T-cell (primary cell): ENCODE data around the gene BCLAF1. TPM values are rescaled to one million over a fixed set of nuclear protein-coding genes. Genes with fewer than 3 reads are reported as not detected.

ENCODE experiments used
- ATAC-seq, 4 experiments: fragments of 200-7000 bp in 3 of 4; fragments of 150-1000 bp in 1 of 4; cut with Tn5 transposase; replicated peaks in 1 of 4; 1 replicate in 3 of 4; 2 replicates in 1 of 4; pipeline ENCODE4 v1.10.0; 2021; ENCODE audit warnings: moderate library complexity in 3 of 4, mild to moderate bottlenecking in 2 of 4, moderate number of reproducible peaks in 1 of 4
- CTCF ChIA-PET, 2 donors: fragments of 300-600 bp; sonication (Branson Sonifier 250); formaldehyde crosslinking; loops; one replicate each; lab custom pipeline; 2022; ENCODE audit warnings: antibody characterized with exemption in 2 of 2; lab: Charles Lee
- POLR2A ChIA-PET, 2 donors: fragments of 300-600 bp; sonication (Branson Sonifier 250); formaldehyde crosslinking; loops; one replicate each; lab custom pipeline; 2022; ENCODE audit warnings: antibody characterized with exemption in 2 of 2; lab: Charles Lee
- DNase-seq, 35 experiments: peaks; one replicate each; pipeline versions ENCODE4 v3.0.0 to v3.0.0-alpha.2; 2013 to 2023
- H3K27ac ChIP-seq: one replicate; pipeline ENCODE4 v1.5.1; 2013; ENCODE audit warnings: low read length
- H3K27me3 ChIP-seq, 2 experiments: replicated peaks in 1 of 2; 1 replicate in 1 of 2; 2 replicates in 1 of 2; pipeline versions ENCODE4 v1.6.1 to v1.7.0; 2013; ENCODE audit warnings: low read length in 1 of 2, mixed read lengths in 1 of 2; ENCODE audit not compliant: control insufficient read depth in 2 of 2, insufficient read depth in 2 of 2; ENCODE audit errors: extremely low read depth in 1 of 2
- H3K36me3 ChIP-seq, 2 donors: 1 replicate in 1 of 2; 2 replicates in 1 of 2; pipeline versions ENCODE4 v1.6.1 to v1.7.0; 2013; ENCODE audit warnings: low read length in 1 of 2; ENCODE audit not compliant: control insufficient read depth in 2 of 2, insufficient read depth in 1 of 2; ENCODE audit errors: extremely low read depth in 1 of 2
- H3K4me1 ChIP-seq, 2 experiments: 1 replicate in 1 of 2; 2 replicates in 1 of 2; pipeline versions ENCODE4 v1.6.1 to v1.7.0; 2013; ENCODE audit warnings: low read length in 2 of 2, mixed read lengths in 1 of 2; ENCODE audit not compliant: insufficient read depth in 2 of 2, control insufficient read depth in 1 of 2; ENCODE audit errors: extremely low read depth in 1 of 2
- H3K4me3 ChIP-seq, 2 donors: 1 replicate in 1 of 2; 2 replicates in 1 of 2; pipeline versions ENCODE4 v1.5.1 to v1.7.0; 2013; ENCODE audit warnings: mild to moderate bottlenecking in 2 of 2, low read length in 1 of 2, moderate library complexity in 1 of 2; ENCODE audit not compliant: control insufficient read depth in 1 of 2; ENCODE audit errors: extremely low read depth in 1 of 2
- H3K9me3 ChIP-seq: 2 replicates; pipeline ENCODE4 v1.7.0; 2013
- H3K27ac Mint-ChIP-seq, 2 donors: one replicate each; pipeline ENCODE4 v1.8.0; 2020 to 2021; ENCODE audit warnings: mild to moderate bottlenecking in 2 of 2, mixed read lengths in 2 of 2
- H3K27me3 Mint-ChIP-seq, 2 donors: one replicate each; pipeline ENCODE4 v1.8.0; 2021 to 2022; ENCODE audit warnings: mixed read lengths in 2 of 2
- H3K36me3 Mint-ChIP-seq: one replicate; pipeline ENCODE4 v1.8.0; 2021; ENCODE audit warnings: mixed read lengths
- H3K4me1 Mint-ChIP-seq, 3 donors: one replicate each; pipeline ENCODE4 v1.8.0; 2020 to 2022; ENCODE audit warnings: mixed read lengths in 3 of 3, mild to moderate bottlenecking in 1 of 3
- H3K4me3 Mint-ChIP-seq, 3 donors: one replicate each; pipeline ENCODE4 v1.8.0; 2020 to 2022; ENCODE audit warnings: mild to moderate bottlenecking in 3 of 3, mixed read lengths in 3 of 3, moderate library complexity in 3 of 3
- H3K9me3 Mint-ChIP-seq, 3 donors: one replicate each; pipeline ENCODE4 v1.8.0; 2020 to 2022; ENCODE audit warnings: mixed read lengths in 3 of 3
- WGBS: methylation state at CpG from one replicate; pipeline ENCODE4 v1.1.5; 2013; ENCODE audit warnings: missing lambda C conversion rate; ENCODE audit not compliant: insufficient coverage; 5-methylcytosine and 5-hydroxymethylcytosine counted together
- total RNA-seq, 35 experiments: library from RNA in 6 of 35; stranded (reverse) in 6 of 35; fragments of 120-200 nt in 1 of 35; gene quantifications; one replicate each; pipeline versions ENCODE4 v1.2.1 to v1.2.4 and lab custom pipeline; 2013 to 2026

BCLAF1 gene
- total RNA-seq, 5 donors from 2014 or later (not counting 1 experiment from before 2014, with no cell fraction given), result 155 to 435 (median 171) TPM

GRCh38 chr6:136232701-136233100, 56.9 kb downstream of the BCLAF1 start:
- ChIA-PET CTCF (interaction anchor here (0.6 kb wide), 2 partner anchors 398 to 543 kb away, joined by 3 to 6 read pairs; no protein-coding TSS in a partner anchor), POLR2A (no interaction called here)
- no CpG with 5 or more reads among the region's 1 CpG for WGBS
- H3K27me3 ChIP-seq, result no peaks in the 10 kb centered on the region
- peaks cover 0 to 8% of the 10 kb centered on the region in 2 experiments for H3K4me1 ChIP-seq
- H3K27ac ChIP-seq, result no peak overlapping the region
- no peaks in the 10 kb centered on the region for H3K36me3 ChIP-seq
- H3K4me3 Mint-ChIP-seq, result no peak overlapping the region
- no peaks in the 10 kb centered on the region for H3K9me3 ChIP-seq
- ATAC-seq (no peak), DNase-seq (no peak)
- H3K36me3 Mint-ChIP-seq, result peaks cover 3% of the 10 kb centered on the region
- no peaks in the 10 kb centered on the region for H3K27me3 Mint-ChIP-seq
- H3K4me1 Mint-ChIP-seq, result peaks cover 9 to 14% (median 14%) of the 10 kb centered on the region in 3 donors
- no peak overlapping the region for H3K4me3 ChIP-seq
- no peak overlapping the region for H3K27ac Mint-ChIP-seq
- no peaks in the 10 kb centered on the region for H3K9me3 Mint-ChIP-seq

GRCh38 chr6:136230219-136230853, 59.3 kb downstream of the BCLAF1 start:
- WGBS, result no CpG with 5 or more reads among the region's 2 CpGs
- DNase-seq, result no peak
- Histone ChIP-seq H3K4me3 (no peak overlapping the region), H3K27ac (no peak overlapping the region), H3K36me3 (no peaks in the 10 kb centered on the region), H3K9me3 (no peaks in the 10 kb centered on the region), H3K4me1 (no peaks in the 10 kb centered on the region), H3K27me3 (no peaks in the 10 kb centered on the region)
- Mint-ChIP-seq H3K27me3 (no peaks in the 10 kb centered on the region), H3K4me3 (no peak overlapping the region), H3K36me3 (no peaks in the 10 kb centered on the region), H3K27ac (no peak overlapping the region), H3K4me1 (peaks cover 0 to 6% (median 3%) of the 10 kb centered on the region in 3 donors), H3K9me3 (no peaks in the 10 kb centered on the region)
- ChIA-PET POLR2A (interaction anchor here in 1 of 2 donors (0.7 kb wide), 1 partner anchor 776 kb away, joined by 3 read pairs; no protein-coding TSS in a partner anchor), CTCF (interaction anchor here (0.6 to 0.7 kb wide), 4 partner anchors 29 to 553 kb away, joined by 3 to 8 read pairs (median 7); no protein-coding TSS in a partner anchor)
- ATAC-seq, result no peak

- Mint-ChIP-seq H3K36me3 (no peaks in the 10 kb centered on the region), H3K9me3 (no peaks in the 10 kb centered on the region), H3K4me1 (peaks cover 0 to 6% (median 3%) of the 10 kb centered on the region in 3 donors), H3K27me3 (no peaks in the 10 kb centered on the region), H3K4me3 (no peak overlapping the region), H3K27ac (no peak overlapping the region)
- ChIA-PET POLR2A (no interaction called here), CTCF (no interaction called here)
- Histone ChIP-seq H3K36me3 (no peaks in the 10 kb centered on the region), H3K27me3 (no peaks in the 10 kb centered on the region), H3K9me3 (no peaks in the 10 kb centered on the region), H3K4me3 (no peak overlapping the region), H3K27ac (no peak overlapping the region), H3K4me1 (no peaks in the 10 kb centered on the region)
- no CpG with 5 or more reads among the region's 2 CpGs for WGBS
- ATAC-seq (no peak), DNase-seq (no peak)
Observed at GRCh38 chr6:136228814-136229213, 60.8 kb downstream of the BCLAF1 start.

GRCh38 chr6:136226674-136227377, 62.8 kb downstream of the BCLAF1 start:
- H3K9me3 ChIP-seq, result no peaks in the 10 kb centered on the region
- H3K36me3 ChIP-seq, result no peaks in the 10 kb centered on the region
- H3K36me3 Mint-ChIP-seq, result no peaks in the 10 kb centered on the region
- 93% methylated on average over 3 of the region's 4 CpGs for WGBS
- H3K9me3 Mint-ChIP-seq, result no peaks in the 10 kb centered on the region
- ChIA-PET POLR2A (interaction anchor here in 1 of 2 donors (0.6 kb wide), 1 partner anchor 11 kb away, joined by 4 read pairs; no protein-coding TSS in a partner anchor), CTCF (interaction anchor here (0.6 to 2.4 kb wide), 55 partner anchors 8 to 1536 kb away, joined by 3 to 28 read pairs (median 5); partner anchors contain the start of genes AHI1 (in 1 of the 2) and MTFR2 (in 1 of the 2))
- peaks cover 0 to 6% (median 3%) of the 10 kb centered on the region in 3 donors for H3K4me1 Mint-ChIP-seq
- H3K27ac Mint-ChIP-seq, result no peak overlapping the region
- no peak overlapping the region for H3K4me3 ChIP-seq
- peak overlapping the region; percentile 48 to 54 (median 53) for H3K4me3 Mint-ChIP-seq
- H3K27me3 Mint-ChIP-seq, result no peaks in the 10 kb centered on the region
- ATAC-seq (peak in 3 of 4 experiments; percentile 29 to 36 (median 30)), DNase-seq (peak in 1 of 35 experiments; percentile 4)
- no peak overlapping the region for H3K27ac ChIP-seq
- no peaks in the 10 kb centered on the region for H3K27me3 ChIP-seq
- no peaks in the 10 kb centered on the region for H3K4me1 ChIP-seq

- H3K9me3 Mint-ChIP-seq, result no peaks in the 10 kb centered on the region
- Histone ChIP-seq H3K4me3 (no peak overlapping the region), H3K36me3 (no peaks in the 10 kb centered on the region), H3K27me3 (no peaks in the 10 kb centered on the region), H3K4me1 (no peaks in the 10 kb centered on the region), H3K9me3 (no peaks in the 10 kb centered on the region), H3K27ac (no peak overlapping the region)
- H3K27ac Mint-ChIP-seq, result no peak overlapping the region
- peaks cover 0 to 6% (median 3%) of the 10 kb centered on the region in 3 donors for H3K4me1 Mint-ChIP-seq
- H3K27me3 Mint-ChIP-seq, result no peaks in the 10 kb centered on the region
- peak overlapping the region; percentile 48 to 54 (median 53) for H3K4me3 Mint-ChIP-seq
- ATAC-seq (peak; percentile 82 to 88 (median 84)), DNase-seq (peak; percentile 4 to 76 (median 41))
- 92% methylated on average over 2 of the region's 12 CpGs for WGBS
- ChIA-PET CTCF (interaction anchor here (0.6 to 2.4 kb wide), 50 partner anchors 9 to 1535 kb away, joined by 3 to 28 read pairs (median 5); partner anchors contain the start of genes AHI1 (in 1 of the 2) and MTFR2 (in 1 of the 2)), POLR2A (no interaction called here)
- H3K36me3 Mint-ChIP-seq, result no peaks in the 10 kb centered on the region
Observed at GRCh38 chr6:136226027-136226673, 63.5 kb downstream of the BCLAF1 start.

- Mint-ChIP-seq H3K27me3 (no peaks in the 10 kb centered on the region), H3K4me1 (peaks cover 0 to 6% (median 3%) of the 10 kb centered on the region in 3 donors), H3K9me3 (peaks cover 0 to under 1% (median under 1%) of the 10 kb centered on the region in 3 donors), H3K36me3 (no peaks in the 10 kb centered on the region), H3K27ac (no peak overlapping the region), H3K4me3 (no peak overlapping the region)
- POLR2A ChIA-PET, result no interaction called here
- DNase-seq, result peak in 1 of 35 experiments; percentile 14
- Histone ChIP-seq H3K4me3 (no peak overlapping the region), H3K27me3 (no peaks in the 10 kb centered on the region), H3K36me3 (no peaks in the 10 kb centered on the region), H3K4me1 (no peaks in the 10 kb centered on the region), H3K27ac (no peak overlapping the region), H3K9me3 (no peaks in the 10 kb centered on the region)
- WGBS, result 42% methylated on average over 4 of the region's 5 CpGs
- no peak for ATAC-seq
- CTCF ChIA-PET, result interaction anchor here (0.9 to 2.4 kb wide), 31 partner anchors 9 to 775 kb away, joined by 3 to 28 read pairs (median 7); partner anchors contain the start of genes AHI1 (in 1 of the 2) and MTFR2 (in 1 of the 2)
Observed at GRCh38 chr6:136225496-136225895, 64.2 kb downstream of the BCLAF1 start.
